ENCODE measurements around the gene CDH18.
A peak's percentile ranks its signal among the peaks of the same experiment; 100 is the strongest.

Gene CDH18

DNA sequence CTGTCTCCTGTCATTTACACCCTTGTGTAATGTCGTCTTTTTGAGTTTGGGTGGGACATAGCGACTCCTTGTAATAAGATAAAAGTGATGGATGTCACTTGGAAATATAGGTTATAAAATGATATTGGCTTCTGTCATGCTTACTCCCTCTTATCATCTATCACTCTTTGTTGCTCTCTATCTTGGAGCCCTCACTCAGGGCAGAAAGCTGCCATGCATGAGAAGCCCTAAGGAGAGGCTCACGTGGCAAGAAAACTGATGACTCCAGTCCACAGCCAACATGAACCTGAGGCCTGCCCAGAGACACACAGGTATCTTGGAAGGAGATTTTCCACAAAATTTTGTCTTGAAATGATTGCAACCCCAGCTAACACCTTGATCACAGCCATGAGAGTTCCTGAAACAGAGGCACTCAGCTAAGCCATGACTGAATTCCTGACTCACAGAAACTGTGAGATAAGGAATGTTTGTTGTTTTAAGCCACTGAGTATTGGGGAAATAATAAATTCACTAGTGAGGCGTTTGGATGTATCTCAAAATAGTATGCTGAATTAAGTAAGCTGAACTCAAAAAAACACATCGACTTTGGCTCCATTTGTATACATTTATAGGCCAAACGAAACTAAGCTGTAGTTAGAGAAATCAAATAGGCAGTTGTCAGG is 216.7 kb downstream of the CDH18 start:
- TF ChIP-seq, protein P1, sequence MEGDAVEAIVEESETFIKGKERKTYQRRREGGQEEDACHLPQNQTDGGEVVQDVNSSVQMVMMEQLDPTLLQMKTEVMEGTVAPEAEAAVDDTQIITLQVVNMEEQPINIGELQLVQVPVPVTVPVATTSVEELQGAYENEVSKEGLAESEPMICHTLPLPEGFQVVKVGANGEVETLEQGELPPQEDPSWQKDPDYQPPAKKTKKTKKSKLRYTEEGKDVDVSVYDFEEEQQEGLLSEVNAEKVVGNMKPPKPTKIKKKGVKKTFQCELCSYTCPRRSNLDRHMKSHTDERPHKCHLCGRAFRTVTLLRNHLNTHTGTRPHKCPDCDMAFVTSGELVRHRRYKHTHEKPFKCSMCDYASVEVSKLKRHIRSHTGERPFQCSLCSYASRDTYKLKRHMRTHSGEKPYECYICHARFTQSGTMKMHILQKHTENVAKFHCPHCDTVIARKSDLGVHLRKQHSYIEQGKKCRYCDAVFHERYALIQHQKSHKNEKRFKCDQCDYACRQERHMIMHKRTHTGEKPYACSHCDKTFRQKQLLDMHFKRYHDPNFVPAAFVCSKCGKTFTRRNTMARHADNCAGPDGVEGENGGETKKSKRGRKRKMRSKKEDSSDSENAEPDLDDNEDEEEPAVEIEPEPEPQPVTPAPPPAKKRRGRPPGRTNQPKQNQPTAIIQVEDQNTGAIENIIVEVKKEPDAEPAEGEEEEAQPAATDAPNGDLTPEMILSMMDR (IDR thresholded peaks at IDR 0.05; ENCODE audit: unreplicated experiment in 3 of 3) = no peak
- H3K27ac Mint-ChIP-seq = peak overlapping the region in 1 of 3 experiments; percentile 18
- H3K27me3 Mint-ChIP-seq (ENCODE audit: low read depth) = no peaks in the 10 kb centered on the region
- H3K4me3 Mint-ChIP-seq = no peak overlapping the region
- no peaks in the 10 kb centered on the region for H3K36me3 Mint-ChIP-seq (ENCODE audit: low read depth)
- H3K4me1 Mint-ChIP-seq = peaks cover 13% of the 10 kb centered on the region
- no peaks in the 10 kb centered on the region for H3K9me3 Mint-ChIP-seq

DNA sequence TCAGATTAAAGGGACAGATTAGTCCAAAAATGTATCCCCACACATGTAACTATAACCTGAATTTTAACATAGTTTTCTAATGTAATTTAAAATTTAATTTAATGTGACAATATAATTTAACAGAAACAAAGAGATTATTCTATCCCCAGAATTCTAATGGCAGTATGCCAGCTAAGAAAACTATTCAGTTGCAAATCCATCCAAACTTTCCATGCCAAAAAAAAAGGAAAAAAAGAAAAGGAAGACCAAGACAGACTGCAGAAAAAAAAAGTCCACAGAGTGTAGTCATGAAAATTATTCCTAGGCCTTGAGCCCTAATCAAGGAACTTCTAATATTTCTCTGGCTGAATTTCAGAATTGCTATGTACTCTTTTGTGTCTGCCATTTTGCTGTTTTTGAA is 217.6 kb downstream of the CDH18 start:
- TF ChIP-seq, protein P1 (IDR thresholded peaks at IDR 0.05; ENCODE audit: unreplicated experiment in 3 of 3) = no peak
- H3K27me3 Mint-ChIP-seq (ENCODE audit: low read depth) = no peaks in the 10 kb centered on the region
- H3K36me3 Mint-ChIP-seq (ENCODE audit: low read depth) = no peaks in the 10 kb centered on the region
- peak overlapping the region in 2 of 3 experiments; percentile 31 to 34 for H3K27ac Mint-ChIP-seq
- no peaks in the 10 kb centered on the region for H3K9me3 Mint-ChIP-seq
- no peak overlapping the region for H3K4me3 Mint-ChIP-seq
- H3K4me1 Mint-ChIP-seq = peaks cover 13% of the 10 kb centered on the region

DNA sequence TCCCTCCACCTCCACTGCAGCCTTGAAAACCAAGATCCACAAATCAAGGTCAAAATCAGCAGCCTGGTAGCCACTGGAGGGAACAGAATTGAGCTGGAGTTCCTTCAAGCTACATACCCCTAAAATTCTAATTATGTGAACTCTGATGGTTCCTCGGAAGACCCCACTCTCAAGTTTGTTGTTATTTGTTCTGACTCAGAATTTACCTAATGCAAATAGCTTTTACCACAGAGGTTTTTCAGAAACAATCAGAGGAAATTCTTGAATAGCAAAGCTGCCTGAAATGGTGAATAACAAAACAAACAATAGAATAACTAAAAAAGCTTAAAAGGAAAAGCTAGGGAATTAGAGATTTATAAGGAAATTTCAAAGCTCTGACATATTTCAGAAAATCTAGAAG is 220.0 kb downstream of the CDH18 start:
- TF ChIP-seq, protein P1 (IDR thresholded peaks at IDR 0.05; ENCODE audit: unreplicated experiment in 3 of 3) = no peak

DNA sequence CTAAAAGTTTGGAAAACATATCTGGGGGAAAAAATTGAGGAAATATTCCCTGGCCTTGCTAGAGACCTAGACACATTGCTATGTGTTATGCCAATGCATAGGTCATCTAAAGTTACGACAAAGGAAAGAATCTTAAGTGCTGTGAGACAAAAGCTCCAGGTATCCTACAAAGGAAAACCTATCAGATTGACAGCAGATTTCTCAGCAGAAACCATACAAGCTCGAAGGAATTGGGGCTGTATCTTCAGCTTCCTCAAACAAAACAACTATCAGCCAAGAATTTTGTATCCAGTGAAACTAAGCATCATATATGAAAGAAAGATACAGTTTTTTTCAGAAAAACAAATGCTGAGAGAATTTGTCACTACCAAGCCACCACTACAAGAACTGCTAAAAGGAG is 234.4 kb downstream of the CDH18 start:
- no peak overlapping the region for H3K27ac Mint-ChIP-seq

More for the DNA sequence above, 220.0 kb downstream of the CDH18 start:
- H3K27me3 Mint-ChIP-seq (ENCODE audit: low read depth) = no peaks in the 10 kb centered on the region
- no peaks in the 10 kb centered on the region for H3K36me3 Mint-ChIP-seq (ENCODE audit: low read depth)
- H3K4me3 Mint-ChIP-seq = no peak overlapping the region
- no peak overlapping the region for H3K27ac Mint-ChIP-seq
- H3K9me3 Mint-ChIP-seq = no peaks in the 10 kb centered on the region
- H3K4me1 Mint-ChIP-seq = peaks cover 13% of the 10 kb centered on the region

GRCh38 chr5:19751326-19751725 is 236.7 kb downstream of the CDH18 start:
- H3K36me3 Mint-ChIP-seq (ENCODE audit: low read depth) = no peaks in the 10 kb centered on the region
- peaks cover 21% of the 10 kb centered on the region for H3K9me3 Mint-ChIP-seq
- no peak overlapping the region for H3K4me3 Mint-ChIP-seq
- H3K4me1 Mint-ChIP-seq = no peaks in the 10 kb centered on the region
- no peaks in the 10 kb centered on the region for H3K27me3 Mint-ChIP-seq (ENCODE audit: low read depth)
- TF ChIP-seq, protein P1 (IDR thresholded peaks at IDR 0.05; ENCODE audit: unreplicated experiment in 3 of 3) = no peak
- no peak overlapping the region for H3K27ac Mint-ChIP-seq

More for the DNA sequence above, 234.4 kb downstream of the CDH18 start:
- Mint-ChIP-seq H3K4me1 (no peaks in the 10 kb centered on the region), H3K36me3 (ENCODE audit: low read depth) (no peaks in the 10 kb centered on the region), H3K4me3 (no peak overlapping the region), H3K27me3 (ENCODE audit: low read depth) (no peaks in the 10 kb centered on the region), H3K9me3 (peaks cover 23% of the 10 kb centered on the region)
- TF ChIP-seq, protein P1 (IDR thresholded peaks at IDR 0.05; ENCODE audit: unreplicated experiment in 3 of 3) = no peak

DNA sequence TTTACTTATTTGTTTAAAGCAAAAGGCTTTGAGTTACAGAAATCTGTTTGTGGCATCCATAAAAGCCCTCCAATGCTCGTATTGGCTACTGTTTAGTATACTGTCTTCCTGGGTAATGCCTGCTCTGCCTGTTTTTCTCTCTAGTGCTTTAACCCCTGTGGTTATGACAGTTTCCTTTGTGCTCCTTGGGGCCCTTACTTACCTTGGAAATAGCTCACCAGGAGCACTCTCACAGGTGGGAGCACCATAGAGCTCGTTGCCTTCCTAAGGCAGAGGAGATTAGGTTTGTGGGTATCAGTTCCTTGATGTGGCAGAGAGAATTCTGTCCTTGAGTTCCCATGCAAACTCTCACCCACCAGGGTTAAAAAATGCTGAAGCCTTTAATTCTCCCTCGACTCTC is 242.8 kb downstream of the CDH18 start:
- H3K9me3 Mint-ChIP-seq = no peaks in the 10 kb centered on the region
- no peak overlapping the region for H3K27ac Mint-ChIP-seq
- TF ChIP-seq, protein P1 (IDR thresholded peaks at IDR 0.05; ENCODE audit: unreplicated experiment in 3 of 3) = no peak
- no peaks in the 10 kb centered on the region for H3K36me3 Mint-ChIP-seq (ENCODE audit: low read depth)
- no peak overlapping the region for H3K4me3 Mint-ChIP-seq
- H3K27me3 Mint-ChIP-seq (ENCODE audit: low read depth) = no peaks in the 10 kb centered on the region
- no peaks in the 10 kb centered on the region for H3K4me1 Mint-ChIP-seq

All from nephron (organoid).